ENCODE data around the gene OR5K4.

OR5K4 gene, protein sequence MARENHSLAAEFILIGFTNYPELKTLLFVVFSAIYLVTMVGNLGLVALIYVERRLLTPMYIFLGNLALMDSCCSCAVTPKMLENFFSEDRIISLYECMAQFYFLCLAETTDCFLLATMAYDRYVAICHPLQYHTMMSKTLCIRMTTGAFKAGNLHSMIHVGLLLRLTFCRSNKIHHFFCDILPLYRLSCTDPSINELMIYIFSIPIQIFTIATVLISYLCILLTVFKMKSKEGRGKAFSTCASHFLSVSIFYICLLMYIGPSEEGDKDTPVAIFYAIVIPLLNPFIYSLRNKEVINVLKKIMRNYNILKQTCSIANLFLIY

GRCh38 chr3:98353554-98353953, at the start of gene OR5K4:
Gene OR5K4, plus strand, starts transcription at chr3:98353854. Its CDS starts 0 bp downstream, at chr3:98353854.
- no peak for TF ChIP-seq ZNF274 (IDR thresholded peaks at IDR 0.05; ENCODE audit: low read depth, low read length)
- no peak within 1 kb of the TSS for H3K4me3 ChIP-seq (ENCODE audit: low read length)

DNA sequence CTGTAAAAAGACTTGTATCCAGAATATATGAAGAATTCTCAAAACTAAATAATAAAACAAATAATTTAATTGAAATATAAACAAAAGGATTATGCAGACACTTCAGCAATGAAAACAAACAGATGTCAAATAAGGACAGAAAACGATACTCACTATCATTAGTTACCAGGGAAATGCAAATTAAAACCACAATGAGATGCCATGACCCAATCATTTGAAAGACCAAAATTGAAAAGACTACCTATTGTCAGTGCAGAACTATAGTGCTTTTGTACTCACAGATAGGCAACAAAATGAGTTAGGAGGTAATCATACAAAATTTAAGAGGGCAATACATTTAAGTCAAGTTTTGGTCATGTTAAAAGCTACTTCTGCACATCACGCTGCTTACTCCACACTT, 31.6 kb upstream of the OR5K4 start:
- TF ChIP-seq ZNF274 (IDR thresholded peaks at IDR 0.05; ENCODE audit: low read depth, low read length): no peak
- H3K4me3 ChIP-seq (ENCODE audit: low read length): no peak overlapping the region

DNA sequence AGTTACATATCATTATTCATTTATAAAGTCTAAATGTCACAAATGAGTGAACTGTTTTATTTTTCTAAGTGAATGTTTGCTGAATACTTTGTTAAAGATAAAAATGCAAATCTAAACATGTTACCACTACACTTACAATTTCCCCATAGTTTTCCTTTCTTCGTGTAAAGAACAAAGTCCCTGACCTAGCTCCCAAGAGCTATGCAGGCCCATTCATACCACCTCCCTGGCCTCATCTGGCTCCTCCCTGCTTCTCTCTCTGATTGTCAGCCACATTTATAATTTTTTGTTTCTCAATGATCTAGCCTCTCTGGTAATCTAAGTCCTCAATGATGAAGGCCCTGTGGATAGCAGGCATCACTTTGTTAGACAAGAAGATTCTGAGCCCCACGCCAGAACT, 31.0 kb upstream of the OR5K4 start:
- no peak overlapping the region for H3K4me3 ChIP-seq (ENCODE audit: low read length)
- TF ChIP-seq ZNF274 (IDR thresholded peaks at IDR 0.05; ENCODE audit: low read depth, low read length): no peak

DNA sequence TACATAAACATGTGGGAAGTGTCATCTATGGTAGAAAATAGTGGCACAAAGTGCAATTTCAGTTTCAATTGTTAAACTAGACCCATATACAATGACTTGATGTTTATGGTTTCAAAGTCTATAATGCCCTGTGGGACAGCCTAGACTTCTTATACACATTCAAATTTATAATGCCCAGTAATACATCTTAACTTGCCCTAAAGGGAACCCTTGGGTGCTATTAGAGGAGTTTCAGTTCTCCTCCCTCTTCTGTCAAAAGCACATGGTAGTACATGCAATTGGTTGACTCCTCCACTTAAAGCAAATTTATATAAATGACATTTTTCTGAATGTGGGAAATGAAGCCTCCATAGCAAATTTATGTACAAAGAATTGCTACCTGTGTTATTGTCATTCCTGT, 30.2 kb upstream of the OR5K4 start:
- H3K4me3 ChIP-seq (ENCODE audit: low read length): no peak overlapping the region
- no peak for TF ChIP-seq ZNF274 (IDR thresholded peaks at IDR 0.05; ENCODE audit: low read depth, low read length)

DNA sequence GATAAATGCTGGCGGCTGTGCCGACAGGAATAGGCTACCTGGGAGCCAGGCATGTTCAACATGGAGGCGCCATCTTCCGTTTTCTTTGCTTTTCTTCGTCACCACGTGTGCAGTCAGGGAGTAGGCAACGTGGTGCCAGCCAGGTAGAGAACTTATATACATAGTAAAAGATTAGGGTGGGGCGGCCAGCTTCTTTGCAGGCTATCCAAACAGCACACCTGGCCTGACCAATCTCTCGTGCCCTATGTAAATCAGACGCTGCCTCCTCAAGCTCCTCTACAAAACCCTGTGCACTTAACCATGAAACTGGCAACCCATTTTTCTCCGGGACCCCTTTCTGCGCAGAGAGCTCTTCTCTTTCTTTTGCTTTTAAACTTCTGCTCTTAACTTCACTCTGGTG, 28.6 kb upstream of the OR5K4 start:
- no peak overlapping the region for H3K4me3 ChIP-seq (ENCODE audit: low read length)
- TF ChIP-seq ZNF274 (IDR thresholded peaks at IDR 0.05; ENCODE audit: low read depth, low read length): no peak

GRCh38 chr3:98326105-98326893, 27.4 kb upstream of the OR5K4 start:
- no peak for TF ChIP-seq ZNF274 (IDR thresholded peaks at IDR 0.05; ENCODE audit: low read depth, low read length)
- no peak overlapping the region for H3K4me3 ChIP-seq (ENCODE audit: low read length)

GRCh38 chr3:98326945-98327344, 26.7 kb upstream of the OR5K4 start:
- TF ChIP-seq ZNF274 (IDR thresholded peaks at IDR 0.05; ENCODE audit: low read depth, low read length): no peak
- H3K4me3 ChIP-seq (ENCODE audit: low read length): no peak overlapping the region

- H3K4me3 ChIP-seq (ENCODE audit: low read length): no peak overlapping the region
- no peak for TF ChIP-seq ZNF274 (IDR thresholded peaks at IDR 0.05; ENCODE audit: low read depth, low read length)
Observed at GRCh38 chr3:98328933-98329332, 24.7 kb upstream of the OR5K4 start.

- TF ChIP-seq ZNF274 (IDR thresholded peaks at IDR 0.05; ENCODE audit: low read depth, low read length): no peak
- H3K4me3 ChIP-seq (ENCODE audit: low read length): no peak overlapping the region
Observed at GRCh38 chr3:98329392-98330124, 24.1 kb upstream of the OR5K4 start.

DNA sequence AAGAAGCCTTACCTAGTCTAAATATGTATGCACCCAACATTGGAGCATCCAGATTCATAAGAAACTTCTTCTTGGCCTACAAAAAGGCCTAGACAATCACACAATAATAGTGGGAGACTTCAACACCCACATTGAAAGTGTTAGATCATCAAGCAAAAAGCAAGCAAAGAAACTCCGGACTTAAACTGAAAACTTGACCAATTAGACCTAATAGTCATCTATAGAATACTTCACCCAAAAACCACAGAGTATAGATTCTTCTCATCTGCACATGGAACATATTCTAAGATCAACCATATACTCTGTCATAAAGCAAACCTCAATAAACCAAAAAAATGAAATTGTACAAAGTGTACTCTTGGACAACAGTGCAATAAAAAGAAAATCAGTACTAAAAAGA, 22.3 kb upstream of the OR5K4 start:
- TF ChIP-seq ZNF274 (IDR thresholded peaks at IDR 0.05; ENCODE audit: low read depth, low read length): no peak
- no peak overlapping the region for H3K4me3 ChIP-seq (ENCODE audit: low read length)

DNA sequence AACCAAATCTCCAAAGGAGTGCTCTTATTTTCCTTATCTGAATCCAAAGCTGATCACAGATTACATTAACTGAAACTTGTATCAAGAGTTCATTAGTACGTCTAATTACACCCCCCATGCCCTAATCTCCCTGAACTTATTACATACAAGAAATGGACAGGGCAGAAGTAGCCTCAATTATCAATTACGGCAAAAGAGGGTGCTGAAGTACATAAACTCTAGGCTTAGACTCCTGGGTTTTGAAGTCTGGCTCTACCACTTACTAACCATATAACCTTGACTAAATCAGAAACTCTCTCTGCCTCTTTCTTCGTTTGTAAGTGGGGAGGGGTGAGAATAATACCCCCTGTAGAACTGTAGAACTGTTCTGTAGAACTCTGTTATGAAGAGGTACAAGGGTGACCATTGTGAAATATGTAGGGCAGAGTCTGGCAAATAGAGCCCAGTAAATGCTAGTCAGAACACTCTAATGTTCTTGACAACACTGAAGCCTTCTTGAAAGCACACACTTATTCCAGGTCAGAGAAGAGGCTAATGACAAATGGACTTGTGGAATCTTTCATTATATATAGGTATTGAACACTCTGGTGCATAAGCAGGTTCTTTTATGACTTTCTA, 19.6 kb upstream of the OR5K4 start:
- no peak for TF ChIP-seq ZNF274 (IDR thresholded peaks at IDR 0.05; ENCODE audit: low read depth, low read length)
- H3K4me3 ChIP-seq (ENCODE audit: low read length): no peak overlapping the region

DNA sequence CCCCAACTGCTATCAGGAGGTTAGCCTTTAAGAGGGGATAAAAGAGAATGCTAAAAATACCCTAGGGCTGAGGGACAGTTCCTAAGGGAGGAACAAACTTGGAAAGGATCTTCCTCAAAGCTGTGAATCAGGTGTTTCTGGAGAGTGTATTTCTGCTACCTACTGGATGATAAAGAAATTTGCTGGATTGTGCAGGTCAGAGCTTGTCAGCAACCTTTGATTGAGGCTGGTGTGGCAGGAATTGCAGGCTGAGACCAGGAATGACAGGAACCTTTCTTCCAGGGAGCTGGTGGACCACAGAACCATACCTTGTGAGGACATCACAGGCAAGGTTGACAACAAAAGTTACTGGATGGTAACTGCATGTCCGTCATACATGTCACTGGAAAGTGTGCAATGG, 14.6 kb upstream of the OR5K4 start:
- TF ChIP-seq ZNF274 (IDR thresholded peaks at IDR 0.05; ENCODE audit: low read depth, low read length): no peak
- H3K4me3 ChIP-seq (ENCODE audit: low read length): no peak overlapping the region

- no peak for TF ChIP-seq ZNF274 (IDR thresholded peaks at IDR 0.05; ENCODE audit: low read depth, low read length)
- H3K4me3 ChIP-seq (ENCODE audit: low read length): no peak overlapping the region
Observed at GRCh38 chr3:98341758-98342157, 11.9 kb upstream of the OR5K4 start.

Data from GM08714 (cell line).